H1 (cell line): Measurements from ENCODE around the gene RNF144A. TPM values are rescaled to one million over a fixed set of nuclear protein-coding genes. Genes with fewer than 3 reads are reported as not detected.

Experiments used
- CTCF ChIA-PET: fragments of 300-600 bp; sonication (Branson Sonifier 250); formaldehyde crosslinking; loops from one replicate; lab custom pipeline; 2021; ENCODE audit not compliant: partially characterized antibody; lab: Charles Lee
- POLR2A ChIA-PET: fragments of 300-600 bp; sonication (Branson Sonifier 250); formaldehyde crosslinking; loops from one replicate; lab custom pipeline; 2021; ENCODE audit warnings: inconsistent platforms; ENCODE audit not compliant: partially characterized antibody; lab: Charles Lee
- DNase-seq, 2 experiments: peaks; one replicate each; pipeline versions ENCODE4 v3.0.0 to v3.0.0-alpha.2; 2010 to 2022; ENCODE audit warnings: low spot score in 2 of 2, low read depth in 1 of 2, mixed read lengths in 1 of 2
- FAIRE-seq: peaks from 2 replicates; lab custom pipeline; 2011; peaks lifted over from hg19 to GRCh38; lab: Jason Lieb, UNC
- H2AFZ ChIP-seq: 2 replicates; pipeline ENCODE4 v1.8.1; 2012; ENCODE audit warnings: low read length, inconsistent platforms
- H2AK5ac ChIP-seq: 2 replicates; pipeline ENCODE4 v1.6.1; 2013; ENCODE audit warnings: low read depth, low read length
- H2BK120ac ChIP-seq: replicated peaks from 2 replicates; pipeline ENCODE3; 2013; ENCODE audit warnings: low read depth, low read length, inconsistent platforms
- H2BK12ac ChIP-seq: 2 replicates; pipeline ENCODE4 v1.6.1; 2013; ENCODE audit warnings: low read depth, low read length
- H2BK15ac ChIP-seq: 2 replicates; pipeline ENCODE4 v1.6.1; 2013; ENCODE audit warnings: low read length
- H2BK20ac ChIP-seq: 2 replicates; pipeline ENCODE4 v1.6.1; 2013; ENCODE audit warnings: low read length
- H2BK5ac ChIP-seq: 2 replicates; pipeline ENCODE4 v1.6.1; 2013; ENCODE audit warnings: low read depth, low read length
- H3K14ac ChIP-seq: 2 replicates; pipeline ENCODE4 v1.6.1; 2013; ENCODE audit warnings: inconsistent platforms; ENCODE audit not compliant: insufficient read length
- H3K18ac ChIP-seq: 2 replicates; pipeline ENCODE4 v1.6.1; 2013; ENCODE audit warnings: low read length; ENCODE audit errors: extremely low read depth
- H3K23ac ChIP-seq: 2 replicates; pipeline ENCODE4 v1.6.1; 2013; ENCODE audit warnings: inconsistent platforms; ENCODE audit not compliant: insufficient read length
- H3K23me2 ChIP-seq: 2 replicates; pipeline ENCODE4 v1.6.1; 2013; ENCODE audit warnings: low read depth, low read length
- H3K27ac ChIP-seq: 2 replicates; pipeline ENCODE4 v1.6.1; 2011; ENCODE audit warnings: low read depth, low read length, inconsistent platforms
- H3K27me3 ChIP-seq, 4 experiments: replicated peaks in 1 of 4; 1 replicate in 1 of 4; 2 replicates in 3 of 4; pipeline versions ENCODE4 v1.6.1 to v1.8.1; 2011 to 2013; ENCODE audit warnings: low read length in 3 of 4, mild to moderate bottlenecking in 3 of 4, inconsistent platforms in 2 of 4, mixed read lengths in 2 of 4, moderate library complexity in 1 of 4; ENCODE audit not compliant: control insufficient read depth in 3 of 4, insufficient read depth in 3 of 4; ENCODE audit errors: extremely low read depth in 1 of 4
- H3K36me3 ChIP-seq, 4 experiments: 2 replicates each; pipeline versions ENCODE4 v1.6.1 to v1.8.1; 2011 to 2013; ENCODE audit warnings: mild to moderate bottlenecking in 4 of 4, low read length in 3 of 4, moderate library complexity in 2 of 4, control low read depth in 1 of 4, inconsistent platforms in 1 of 4; ENCODE audit not compliant: insufficient read depth in 4 of 4, control insufficient read depth in 2 of 4
- H3K4ac ChIP-seq: replicated peaks from 2 replicates; pipeline ENCODE3; 2013; ENCODE audit warnings: low read length, low read depth, mixed read lengths, inconsistent platforms; ENCODE audit not compliant: insufficient read length
- H3K4me1 ChIP-seq, 4 experiments: replicated peaks in 1 of 4; 1 replicate in 1 of 4; 2 replicates in 3 of 4; pipeline versions ENCODE4 v1.6.1 to v1.8.1; 2011 to 2013; ENCODE audit warnings: low read length in 3 of 4, inconsistent platforms in 2 of 4, mixed read lengths in 1 of 4; ENCODE audit not compliant: insufficient read depth in 4 of 4, control insufficient read depth in 3 of 4
- H3K4me2 ChIP-seq, 2 experiments: 2 replicates each; pipeline versions ENCODE4 v1.6.1 to v1.8.1; 2011 to 2013; ENCODE audit warnings: low read depth in 2 of 2, low read length in 2 of 2, control low read depth in 1 of 2, inconsistent platforms in 1 of 2, mild to moderate bottlenecking in 1 of 2; ENCODE audit not compliant: insufficient read depth in 1 of 2
- H3K4me3 ChIP-seq, 4 experiments: fragments of 200-600, 300-600 bp in 1 of 4; sonication (generic), shearing (Covaris generic), sonication (Bioruptor Twin) in 1 of 4; 2 replicates each; pipeline versions ENCODE4 v1.5.1 to v1.8.1; 2011 to 2016; ENCODE audit warnings: low read length in 4 of 4, low read depth in 3 of 4, control low read depth in 2 of 4, inconsistent platforms in 2 of 4, mild to moderate bottlenecking in 2 of 4, mixed read lengths in 1 of 4, moderate library complexity in 1 of 4; ENCODE audit not compliant: insufficient read depth in 2 of 4; ENCODE audit errors: extremely low read depth in 1 of 4
- H3K56ac ChIP-seq: replicated peaks from 2 replicates; pipeline ENCODE3; 2013; ENCODE audit warnings: low read depth, mild to moderate bottlenecking, mixed read lengths, low read length, inconsistent platforms; ENCODE audit not compliant: insufficient read length
- H3K79me1 ChIP-seq: 2 replicates; pipeline ENCODE4 v1.6.1; 2013; ENCODE audit warnings: low read depth, low read length, control low read depth
- H3K79me2 ChIP-seq, 2 experiments: 2 replicates each; pipeline versions ENCODE4 v1.6.1 to v1.8.1; 2012 to 2013; ENCODE audit warnings: low read length in 2 of 2, mild to moderate bottlenecking in 2 of 2, inconsistent platforms in 1 of 2; ENCODE audit not compliant: insufficient read depth in 2 of 2, control insufficient read depth in 1 of 2
- H3K9ac ChIP-seq, 4 experiments: replicated peaks in 1 of 4; 1 replicate in 1 of 4; 2 replicates in 3 of 4; pipeline versions ENCODE4 v1.6.1 to v1.8.1; 2011 to 2013; ENCODE audit warnings: low read depth in 3 of 4, low read length in 3 of 4, control low read depth in 2 of 4, mild to moderate bottlenecking in 2 of 4, moderate library complexity in 2 of 4, inconsistent platforms in 1 of 4; ENCODE audit errors: extremely low read depth in 1 of 4
- H3K9me3 ChIP-seq, 2 experiments: 2 replicates each; pipeline versions ENCODE4 v1.6.1 to v1.8.1; 2012 to 2013; ENCODE audit warnings: mild to moderate bottlenecking in 2 of 2, moderate library complexity in 2 of 2, control low read depth in 1 of 2, inconsistent platforms in 1 of 2, low read depth in 1 of 2, low read length in 1 of 2, mixed read lengths in 1 of 2; ENCODE audit not compliant: insufficient read depth in 2 of 2
- H4K20me1 ChIP-seq, 2 experiments: replicated peaks in 1 of 2; 2 replicates each; pipeline versions ENCODE3 to v1.8.1; 2011 to 2013; ENCODE audit warnings: inconsistent platforms in 2 of 2, low read length in 2 of 2, mild to moderate bottlenecking in 1 of 2; ENCODE audit not compliant: insufficient read depth in 2 of 2, control insufficient read depth in 1 of 2
- H4K5ac ChIP-seq: 2 replicates; pipeline ENCODE4 v1.6.1; 2013; ENCODE audit warnings: low read length, low read depth, mixed read lengths, inconsistent platforms; ENCODE audit not compliant: insufficient read length
- H4K8ac ChIP-seq: 2 replicates; pipeline ENCODE4 v1.8.0; 2013; ENCODE audit warnings: mild to moderate bottlenecking, moderate library complexity, low read length, inconsistent platforms; ENCODE audit not compliant: insufficient read depth; ENCODE audit errors: extremely low read depth
- H4K91ac ChIP-seq: replicated peaks from 2 replicates; pipeline ENCODE3; 2013; ENCODE audit warnings: low read length, mixed read lengths, inconsistent platforms; ENCODE audit not compliant: insufficient read length
- CBX5 ChIP-seq: fragments of 300-800, 300-1000 bp; sonication (generic); IDR thresholded peaks from 2 replicates; pipeline ENCODE4 v1.7.1; 2016; ENCODE audit warnings: antibody characterized with exemption, low read length, low read depth
- CTCF ChIP-seq, 3 experiments: IDR thresholded peaks; 1 replicate in 2 of 3; 2 replicates in 1 of 3; pipeline versions ENCODE4 v1.5.1 to v1.6.1; 2011; ENCODE audit warnings: low read length in 3 of 3, mild to moderate bottlenecking in 3 of 3, inconsistent platforms in 2 of 3, low read depth in 1 of 3, moderate library complexity in 1 of 3; ENCODE audit not compliant: insufficient read depth in 1 of 3; ENCODE audit errors: control extremely low read depth in 1 of 3
- PHF8 ChIP-seq: fragments of 200-600 bp; sonication (generic); conservative IDR thresholded peaks from 2 replicates; pipeline ENCODE4 v1.7.1; 2012; ENCODE audit warnings: low read depth, mild to moderate bottlenecking, inconsistent platforms, low read length, moderate library complexity
- WGBS, 2 experiments: shearing (Covaris generic) in 1 of 2; methylation state at CpG; one replicate each; pipeline versions ENCODE4 v1.1.6 to v1.1.7; 2013 to 2015; ENCODE audit warnings: low lambda C conversion rate in 2 of 2, mixed read lengths in 2 of 2, inconsistent platforms in 1 of 2, low coverage in 1 of 2, missing lambda C conversion rate in 1 of 2; ENCODE audit not compliant: insufficient replicate concordance in 2 of 2, insufficient coverage in 1 of 2, insufficient read length in 1 of 2; ENCODE audit errors: extremely low coverage in 1 of 2, missing lambda C conversion rate in 1 of 2; 5-methylcytosine and 5-hydroxymethylcytosine counted together
- polyA plus RNA-seq, 7 experiments: library from polyadenylated mRNA; depleted of rRNA in 3 of 7; stranded (reverse) in 5 of 7; unstranded in 2 of 7; fragments of >200 nt in 5 of 7; fragments of 200-250 nt in 2 of 7; gene quantifications; 1 replicate in 5 of 7; 2 replicates in 1 of 7; 4 replicates in 1 of 7; pipeline versions ENCODE4 v1.2.1 to v1.2.3, GENCODE V29; 2011 to 2013; ENCODE audit warnings: missing spikeins in 2 of 7, mixed read lengths in 2 of 7
- total RNA-seq: library from RNA; stranded (reverse); fragmentation: NEBNext Ultra II Directional; extraction: Animal tissue kit (Norgen Biotek cat#: 25700); gene quantifications from 2 replicates; pipeline ENCODE4 v1.2.1, GENCODE V29; 2021

The RNF144A gene
- total and polyA plus RNA-seq, 2 of the 8 experiments (the other 6 are each of a cell fraction or from before 2014, with no cell fraction given): 14.0 to 15.0 TPM

DNA sequence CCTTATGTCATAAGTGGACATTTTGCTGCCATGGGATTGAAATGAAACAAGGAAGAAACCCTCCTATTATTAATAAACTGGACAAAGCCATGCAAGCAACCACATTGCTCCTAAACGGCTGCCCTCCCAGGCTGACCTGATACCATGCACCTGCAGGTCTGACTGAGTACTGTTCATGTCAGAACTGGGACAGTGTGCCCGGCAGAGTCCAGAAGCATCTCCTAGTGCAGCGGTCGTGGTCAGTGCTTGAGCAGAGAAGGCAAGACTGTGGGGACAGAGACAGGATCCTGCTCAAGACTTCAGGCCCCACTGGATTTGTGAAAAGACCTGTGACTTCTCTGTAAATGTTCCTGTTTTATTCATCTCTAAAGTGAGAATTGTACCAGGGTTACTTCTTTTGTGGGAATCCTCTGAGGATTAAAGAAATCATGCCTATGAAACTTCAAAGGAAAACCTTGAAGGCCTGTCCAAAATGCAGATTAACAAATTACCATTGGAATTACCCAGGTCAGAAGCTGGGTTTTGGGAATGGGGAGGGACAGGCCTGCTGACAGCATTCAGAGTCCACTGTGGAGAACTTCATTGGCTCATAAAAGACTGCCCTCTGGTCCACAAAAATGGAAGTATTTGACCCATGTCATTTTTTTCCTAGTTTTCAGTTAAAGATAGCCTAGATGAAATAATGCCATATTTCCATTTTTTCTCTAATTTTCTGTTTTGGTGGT lies 13.9 kb downstream of the RNF144A start:
- Histone ChIP-seq H3K23me2 (no peaks in the 10 kb centered on the region), H2BK120ac (no peak overlapping the region), H3K56ac (no peak overlapping the region), H3K9ac (no peak overlapping the region), H3K18ac (no peak overlapping the region; the same call in 1 of the 2 replicates), H3K27me3 (no peaks in the 10 kb centered on the region), H2BK15ac (no peak overlapping the region), H3K79me2 (peaks cover 0 to 13% of the 10 kb centered on the region in 2 experiments; a peak in 2 of 4 replicates), H3K27ac (no peak overlapping the region), H3K79me1 (no peaks in the 10 kb centered on the region), H3K14ac (no peak overlapping the region), H3K23ac (no peak overlapping the region), H3K4ac (no peak overlapping the region), H4K20me1 (peaks cover 3 to 5% of the 10 kb centered on the region in 2 experiments), H3K36me3 (no peaks in the 10 kb centered on the region; a peak in 1 of 8 replicates), H2AK5ac (no peak overlapping the region), H2BK20ac (no peak overlapping the region), H4K8ac (no peak overlapping the region), H4K5ac (no peak overlapping the region), H2AFZ (no peak overlapping the region), H2BK5ac (no peak overlapping the region), H3K4me3 (no peak overlapping the region), H2BK12ac (no peak overlapping the region), H4K91ac (no peak overlapping the region), H3K4me2 (no peak overlapping the region), H3K9me3 (no peaks in the 10 kb centered on the region), H3K4me1 (peaks cover 0 to 5% (median 2%) of the 10 kb centered on the region in 4 experiments; a peak in 4 of 7 replicates)
- peak in 1 of 2 experiments; percentile 42 for DNase-seq
- TF ChIP-seq PHF8 (no peak), CBX5 (no peak), CTCF (IDR thresholded peaks at IDR 0.05; ENCODE audit: control extremely low read depth in 1 of 3, insufficient read depth in 1 of 3, low read depth in 1 of 3, low read length in 3 of 3) (peak in 1 of 3 experiments; percentile 2; a peak in 1 of 4 replicates)
- 77% methylated on average over 4 of the region's 4 CpGs; no CpG with 5 or more reads in 1 of the 2 experiments for WGBS, 2 experiments
- ChIA-PET POLR2A (no interaction called here), CTCF (interaction anchor here (0.7 to 1.6 kb wide), 5 partner anchors 8 to 262 kb away, joined by 3 to 4 read pairs (median 3); no protein-coding TSS in a partner anchor)
- no peak for FAIRE-seq
